Measurements from ENCODE around the gene SLC35A1. TPM values are rescaled to one million over a fixed set of nuclear protein-coding genes. Genes with fewer than 3 reads are reported as not detected.

The SLC35A1 gene
- total RNA-seq, 1 donor from 2014 or later, result 34.6 TPM

DNA sequence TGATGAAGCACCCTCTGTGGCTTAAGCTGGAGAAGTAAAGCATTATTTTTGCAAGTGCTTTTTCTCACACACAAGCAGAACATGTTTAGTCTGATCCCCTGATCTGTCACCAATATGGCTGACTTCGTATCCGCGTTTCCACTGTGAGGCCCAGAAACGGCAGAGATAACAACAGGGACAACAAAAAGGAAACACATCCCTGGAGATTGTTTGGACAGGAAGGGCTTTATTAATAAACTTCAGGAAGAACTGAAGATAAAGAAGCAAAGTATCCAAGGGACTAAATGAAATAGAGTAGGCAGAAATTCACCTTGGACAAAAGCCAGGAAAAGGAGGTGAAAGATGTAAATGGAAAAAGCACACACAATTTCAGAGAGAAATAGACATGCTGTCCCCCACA, 67.8 kb downstream of the SLC35A1 start:
- no peak for TF ChIP-seq EZH2 (IDR thresholded peaks at IDR 0.05)
- TF ChIP-seq, protein P1, sequence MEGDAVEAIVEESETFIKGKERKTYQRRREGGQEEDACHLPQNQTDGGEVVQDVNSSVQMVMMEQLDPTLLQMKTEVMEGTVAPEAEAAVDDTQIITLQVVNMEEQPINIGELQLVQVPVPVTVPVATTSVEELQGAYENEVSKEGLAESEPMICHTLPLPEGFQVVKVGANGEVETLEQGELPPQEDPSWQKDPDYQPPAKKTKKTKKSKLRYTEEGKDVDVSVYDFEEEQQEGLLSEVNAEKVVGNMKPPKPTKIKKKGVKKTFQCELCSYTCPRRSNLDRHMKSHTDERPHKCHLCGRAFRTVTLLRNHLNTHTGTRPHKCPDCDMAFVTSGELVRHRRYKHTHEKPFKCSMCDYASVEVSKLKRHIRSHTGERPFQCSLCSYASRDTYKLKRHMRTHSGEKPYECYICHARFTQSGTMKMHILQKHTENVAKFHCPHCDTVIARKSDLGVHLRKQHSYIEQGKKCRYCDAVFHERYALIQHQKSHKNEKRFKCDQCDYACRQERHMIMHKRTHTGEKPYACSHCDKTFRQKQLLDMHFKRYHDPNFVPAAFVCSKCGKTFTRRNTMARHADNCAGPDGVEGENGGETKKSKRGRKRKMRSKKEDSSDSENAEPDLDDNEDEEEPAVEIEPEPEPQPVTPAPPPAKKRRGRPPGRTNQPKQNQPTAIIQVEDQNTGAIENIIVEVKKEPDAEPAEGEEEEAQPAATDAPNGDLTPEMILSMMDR (IDR thresholded peaks at IDR 0.05), result no peak
- no peak for TF ChIP-seq EZH2phosphoT487 (IDR thresholded peaks at IDR 0.05)
- Histone ChIP-seq H3K4me2 (no peak overlapping the region), H3K27me3 (no peaks in the 10 kb centered on the region), H3K9ac (no peak overlapping the region), H3K9me3 (ENCODE audit: low read depth) (no peaks in the 10 kb centered on the region), H3K27ac (no peak overlapping the region), H2AFZ (replicated peaks) (no peak overlapping the region), H3K79me2 (ENCODE audit: low read depth) (no peaks in the 10 kb centered on the region), H3K4me3 (no peak overlapping the region), H3F3A (ENCODE audit: low read depth) (no peaks in the 10 kb centered on the region), H4K20me1 (ENCODE audit: low read depth) (no peaks in the 10 kb centered on the region), H3K36me3 (peaks cover 13% of the 10 kb centered on the region), H3K4me1 (no peaks in the 10 kb centered on the region)
- H3K4me1 Mint-ChIP-seq, result no peaks in the 10 kb centered on the region
- no peak overlapping the region for H3K4me3 Mint-ChIP-seq
- peaks cover 26% of the 10 kb centered on the region for H3K36me3 Mint-ChIP-seq
- H3K27me3 Mint-ChIP-seq (ENCODE audit: insufficient read depth, low read depth), result no peaks in the 10 kb centered on the region
- DNase-seq (ENCODE audit: low spot score), result no peak
- H3K27ac Mint-ChIP-seq, result no peak overlapping the region
- H3K9me3 Mint-ChIP-seq, result no peaks in the 10 kb centered on the region

DNA sequence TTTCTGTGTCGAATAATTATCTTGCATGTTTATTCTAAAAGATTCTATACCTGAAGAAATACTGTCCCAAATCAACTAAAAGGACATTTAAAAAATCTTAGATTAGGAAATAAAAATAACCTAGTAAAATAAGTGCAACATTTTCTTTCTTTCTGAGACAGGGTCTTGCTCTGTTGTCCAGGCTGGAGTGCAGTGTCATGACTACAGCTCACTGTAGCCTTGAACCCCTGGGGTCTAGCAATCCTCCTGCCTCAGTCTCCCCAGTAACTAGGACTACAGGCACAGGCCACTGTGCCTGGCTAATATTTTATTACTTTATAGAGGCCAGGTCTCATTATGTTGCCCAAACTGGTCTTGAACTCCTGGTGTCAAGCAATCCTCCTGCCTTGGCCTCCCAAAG, 68.3 kb downstream of the SLC35A1 start:
- Histone ChIP-seq H2AFZ (replicated peaks) (no peak overlapping the region), H3K27ac (no peak overlapping the region), H3K27me3 (no peaks in the 10 kb centered on the region), H3K4me3 (no peak overlapping the region), H3K4me1 (no peaks in the 10 kb centered on the region), H3K36me3 (peaks cover 13% of the 10 kb centered on the region), H4K20me1 (ENCODE audit: low read depth) (no peaks in the 10 kb centered on the region), H3K4me2 (no peak overlapping the region), H3K79me2 (ENCODE audit: low read depth) (no peaks in the 10 kb centered on the region), H3K9ac (no peak overlapping the region), H3F3A (ENCODE audit: low read depth) (no peaks in the 10 kb centered on the region), H3K9me3 (ENCODE audit: low read depth) (no peaks in the 10 kb centered on the region)
- Mint-ChIP-seq H3K9me3 (no peaks in the 10 kb centered on the region), H3K27ac (no peak overlapping the region), H3K4me1 (no peaks in the 10 kb centered on the region), H3K4me3 (no peak overlapping the region), H3K36me3 (peaks cover 26% of the 10 kb centered on the region), H3K27me3 (ENCODE audit: insufficient read depth, low read depth) (no peaks in the 10 kb centered on the region)
- no peak for DNase-seq (ENCODE audit: low spot score)
- TF ChIP-seq, protein P1 (IDR thresholded peaks at IDR 0.05), result no peak
- TF ChIP-seq EZH2phosphoT487 (IDR thresholded peaks at IDR 0.05) (no peak), EZH2 (IDR thresholded peaks at IDR 0.05) (no peak)

DNA sequence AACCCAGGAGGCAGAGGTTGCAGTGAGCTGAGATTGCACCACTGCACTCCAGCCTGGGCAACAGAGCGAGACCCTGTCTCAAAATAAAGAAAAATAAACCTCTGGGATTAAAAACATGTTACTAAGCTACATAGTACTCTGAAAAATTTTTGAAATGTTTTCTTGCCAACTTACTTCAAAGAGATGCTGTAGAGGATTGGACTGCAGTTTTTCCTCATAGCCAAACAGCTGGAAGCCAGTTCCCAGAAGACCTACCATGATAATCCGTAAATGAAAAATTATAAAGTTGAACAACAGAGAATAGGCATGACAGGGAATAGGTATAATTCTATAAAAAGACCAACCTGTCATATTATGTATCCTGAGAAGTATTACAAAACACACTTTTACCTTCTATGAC, 69.0 kb downstream of the SLC35A1 start:
- Histone ChIP-seq H3K4me1 (no peaks in the 10 kb centered on the region), H3K9ac (no peak overlapping the region), H3K27ac (no peak overlapping the region), H4K20me1 (ENCODE audit: low read depth) (no peaks in the 10 kb centered on the region), H3K79me2 (ENCODE audit: low read depth) (no peaks in the 10 kb centered on the region), H3K9me3 (ENCODE audit: low read depth) (no peaks in the 10 kb centered on the region), H2AFZ (replicated peaks) (no peak overlapping the region), H3K4me2 (no peak overlapping the region), H3K36me3 (peaks cover 13% of the 10 kb centered on the region), H3F3A (ENCODE audit: low read depth) (no peaks in the 10 kb centered on the region), H3K4me3 (no peak overlapping the region), H3K27me3 (no peaks in the 10 kb centered on the region)
- Mint-ChIP-seq H3K9me3 (no peaks in the 10 kb centered on the region), H3K27ac (no peak overlapping the region), H3K4me3 (no peak overlapping the region), H3K4me1 (no peaks in the 10 kb centered on the region), H3K27me3 (ENCODE audit: insufficient read depth, low read depth) (no peaks in the 10 kb centered on the region), H3K36me3 (peaks cover 26% of the 10 kb centered on the region)
- DNase-seq (ENCODE audit: low spot score), result no peak
- TF ChIP-seq EZH2 (IDR thresholded peaks at IDR 0.05) (no peak), EZH2phosphoT487 (IDR thresholded peaks at IDR 0.05) (no peak)
- TF ChIP-seq, protein P1 (IDR thresholded peaks at IDR 0.05), result no peak
